H1 (cell line): ENCODE results near the gene RAPH1. TPM values are rescaled to one million over a fixed set of nuclear protein-coding genes. Genes with fewer than 3 reads are reported as not detected.

ENCODE experiments used
- CTCF ChIA-PET: fragments of 300-600 bp; sonication (Branson Sonifier 250); formaldehyde crosslinking; loops from one replicate; lab custom pipeline; 2021; ENCODE audit not compliant: partially characterized antibody; lab: Charles Lee
- POLR2A ChIA-PET: fragments of 300-600 bp; sonication (Branson Sonifier 250); formaldehyde crosslinking; loops from one replicate; lab custom pipeline; 2021; ENCODE audit warnings: inconsistent platforms; ENCODE audit not compliant: partially characterized antibody; lab: Charles Lee
- DNase-seq, 2 experiments: peaks; one replicate each; pipeline versions ENCODE4 v3.0.0 to v3.0.0-alpha.2; 2010 to 2022; ENCODE audit warnings: low spot score in 2 of 2, low read depth in 1 of 2, mixed read lengths in 1 of 2
- FAIRE-seq: peaks from 2 replicates; lab custom pipeline; 2011; peaks lifted over from hg19 to GRCh38; lab: Jason Lieb, UNC
- H2AFZ ChIP-seq: 2 replicates; pipeline ENCODE4 v1.8.1; 2012; ENCODE audit warnings: low read length, inconsistent platforms
- H2AK5ac ChIP-seq: 2 replicates; pipeline ENCODE4 v1.6.1; 2013; ENCODE audit warnings: low read depth, low read length
- H2BK120ac ChIP-seq: replicated peaks from 2 replicates; pipeline ENCODE3; 2013; ENCODE audit warnings: low read depth, low read length, inconsistent platforms
- H2BK12ac ChIP-seq: 2 replicates; pipeline ENCODE4 v1.6.1; 2013; ENCODE audit warnings: low read depth, low read length
- H2BK15ac ChIP-seq: 2 replicates; pipeline ENCODE4 v1.6.1; 2013; ENCODE audit warnings: low read length
- H2BK20ac ChIP-seq: 2 replicates; pipeline ENCODE4 v1.6.1; 2013; ENCODE audit warnings: low read length
- H2BK5ac ChIP-seq: 2 replicates; pipeline ENCODE4 v1.6.1; 2013; ENCODE audit warnings: low read depth, low read length
- H3K14ac ChIP-seq: 2 replicates; pipeline ENCODE4 v1.6.1; 2013; ENCODE audit warnings: inconsistent platforms; ENCODE audit not compliant: insufficient read length
- H3K18ac ChIP-seq: 2 replicates; pipeline ENCODE4 v1.6.1; 2013; ENCODE audit warnings: low read length; ENCODE audit errors: extremely low read depth
- H3K23ac ChIP-seq: 2 replicates; pipeline ENCODE4 v1.6.1; 2013; ENCODE audit warnings: inconsistent platforms; ENCODE audit not compliant: insufficient read length
- H3K23me2 ChIP-seq: 2 replicates; pipeline ENCODE4 v1.6.1; 2013; ENCODE audit warnings: low read depth, low read length
- H3K27ac ChIP-seq: 2 replicates; pipeline ENCODE4 v1.6.1; 2011; ENCODE audit warnings: low read depth, low read length, inconsistent platforms
- H3K27me3 ChIP-seq, 4 experiments: replicated peaks in 1 of 4; 1 replicate in 1 of 4; 2 replicates in 3 of 4; pipeline versions ENCODE4 v1.6.1 to v1.8.1; 2011 to 2013; ENCODE audit warnings: low read length in 3 of 4, mild to moderate bottlenecking in 3 of 4, inconsistent platforms in 2 of 4, mixed read lengths in 2 of 4, moderate library complexity in 1 of 4; ENCODE audit not compliant: control insufficient read depth in 3 of 4, insufficient read depth in 3 of 4; ENCODE audit errors: extremely low read depth in 1 of 4
- H3K36me3 ChIP-seq, 4 experiments: 2 replicates each; pipeline versions ENCODE4 v1.6.1 to v1.8.1; 2011 to 2013; ENCODE audit warnings: mild to moderate bottlenecking in 4 of 4, low read length in 3 of 4, moderate library complexity in 2 of 4, control low read depth in 1 of 4, inconsistent platforms in 1 of 4; ENCODE audit not compliant: insufficient read depth in 4 of 4, control insufficient read depth in 2 of 4
- H3K4ac ChIP-seq: replicated peaks from 2 replicates; pipeline ENCODE3; 2013; ENCODE audit warnings: low read length, low read depth, mixed read lengths, inconsistent platforms; ENCODE audit not compliant: insufficient read length
- H3K4me1 ChIP-seq, 4 experiments: replicated peaks in 1 of 4; 1 replicate in 1 of 4; 2 replicates in 3 of 4; pipeline versions ENCODE4 v1.6.1 to v1.8.1; 2011 to 2013; ENCODE audit warnings: low read length in 3 of 4, inconsistent platforms in 2 of 4, mixed read lengths in 1 of 4; ENCODE audit not compliant: insufficient read depth in 4 of 4, control insufficient read depth in 3 of 4
- H3K4me2 ChIP-seq, 2 experiments: 2 replicates each; pipeline versions ENCODE4 v1.6.1 to v1.8.1; 2011 to 2013; ENCODE audit warnings: low read depth in 2 of 2, low read length in 2 of 2, control low read depth in 1 of 2, inconsistent platforms in 1 of 2, mild to moderate bottlenecking in 1 of 2; ENCODE audit not compliant: insufficient read depth in 1 of 2
- H3K4me3 ChIP-seq, 4 experiments: fragments of 200-600, 300-600 bp in 1 of 4; sonication (generic), shearing (Covaris generic), sonication (Bioruptor Twin) in 1 of 4; 2 replicates each; pipeline versions ENCODE4 v1.5.1 to v1.8.1; 2011 to 2016; ENCODE audit warnings: low read length in 4 of 4, low read depth in 3 of 4, control low read depth in 2 of 4, inconsistent platforms in 2 of 4, mild to moderate bottlenecking in 2 of 4, mixed read lengths in 1 of 4, moderate library complexity in 1 of 4; ENCODE audit not compliant: insufficient read depth in 2 of 4; ENCODE audit errors: extremely low read depth in 1 of 4
- H3K56ac ChIP-seq: replicated peaks from 2 replicates; pipeline ENCODE3; 2013; ENCODE audit warnings: low read depth, mild to moderate bottlenecking, mixed read lengths, low read length, inconsistent platforms; ENCODE audit not compliant: insufficient read length
- H3K79me1 ChIP-seq: 2 replicates; pipeline ENCODE4 v1.6.1; 2013; ENCODE audit warnings: low read depth, low read length, control low read depth
- H3K79me2 ChIP-seq, 2 experiments: 2 replicates each; pipeline versions ENCODE4 v1.6.1 to v1.8.1; 2012 to 2013; ENCODE audit warnings: low read length in 2 of 2, mild to moderate bottlenecking in 2 of 2, inconsistent platforms in 1 of 2; ENCODE audit not compliant: insufficient read depth in 2 of 2, control insufficient read depth in 1 of 2
- H3K9ac ChIP-seq, 4 experiments: replicated peaks in 1 of 4; 1 replicate in 1 of 4; 2 replicates in 3 of 4; pipeline versions ENCODE4 v1.6.1 to v1.8.1; 2011 to 2013; ENCODE audit warnings: low read depth in 3 of 4, low read length in 3 of 4, control low read depth in 2 of 4, mild to moderate bottlenecking in 2 of 4, moderate library complexity in 2 of 4, inconsistent platforms in 1 of 4; ENCODE audit errors: extremely low read depth in 1 of 4
- H3K9me3 ChIP-seq, 2 experiments: 2 replicates each; pipeline versions ENCODE4 v1.6.1 to v1.8.1; 2012 to 2013; ENCODE audit warnings: mild to moderate bottlenecking in 2 of 2, moderate library complexity in 2 of 2, control low read depth in 1 of 2, inconsistent platforms in 1 of 2, low read depth in 1 of 2, low read length in 1 of 2, mixed read lengths in 1 of 2; ENCODE audit not compliant: insufficient read depth in 2 of 2
- H4K20me1 ChIP-seq, 2 experiments: replicated peaks in 1 of 2; 2 replicates each; pipeline versions ENCODE3 to v1.8.1; 2011 to 2013; ENCODE audit warnings: inconsistent platforms in 2 of 2, low read length in 2 of 2, mild to moderate bottlenecking in 1 of 2; ENCODE audit not compliant: insufficient read depth in 2 of 2, control insufficient read depth in 1 of 2
- H4K5ac ChIP-seq: 2 replicates; pipeline ENCODE4 v1.6.1; 2013; ENCODE audit warnings: low read length, low read depth, mixed read lengths, inconsistent platforms; ENCODE audit not compliant: insufficient read length
- H4K8ac ChIP-seq: 2 replicates; pipeline ENCODE4 v1.8.0; 2013; ENCODE audit warnings: mild to moderate bottlenecking, moderate library complexity, low read length, inconsistent platforms; ENCODE audit not compliant: insufficient read depth; ENCODE audit errors: extremely low read depth
- H4K91ac ChIP-seq: replicated peaks from 2 replicates; pipeline ENCODE3; 2013; ENCODE audit warnings: low read length, mixed read lengths, inconsistent platforms; ENCODE audit not compliant: insufficient read length
- CHD2 ChIP-seq: IDR thresholded peaks from 2 replicates; pipeline ENCODE4 v1.6.1; 2012; ENCODE audit warnings: low read length, improper control_type of control experiment
- CTBP2 ChIP-seq: IDR thresholded peaks from 2 replicates; pipeline ENCODE4 v1.7.0; 2011; ENCODE audit warnings: borderline replicate concordance, mild to moderate bottlenecking, moderate library complexity, mixed read lengths, low read length; ENCODE audit not compliant: insufficient read depth, insufficient read length
- EP300 ChIP-seq, 2 experiments: IDR thresholded peaks; 1 replicate in 1 of 2; 2 replicates in 1 of 2; pipeline ENCODE4 v1.6.1; 2011 to 2012; ENCODE audit warnings: low read depth in 2 of 2, low read length in 2 of 2, mild to moderate bottlenecking in 2 of 2, borderline replicate concordance in 1 of 2, inconsistent platforms in 1 of 2, moderate library complexity in 1 of 2
- GABPA ChIP-seq: IDR thresholded peaks from 2 replicates; pipeline ENCODE4 v1.6.1; 2011; ENCODE audit warnings: mild to moderate bottlenecking, low read length, moderate library complexity, borderline replicate concordance; ENCODE audit not compliant: insufficient read depth
- MAFK ChIP-seq: IDR thresholded peaks from 2 replicates; pipeline ENCODE4 v1.6.1; 2012; ENCODE audit warnings: low read depth, mild to moderate bottlenecking, improper control_type of control experiment, low read length
- RBBP5 ChIP-seq: IDR thresholded peaks from 2 replicates; pipeline ENCODE4 v1.7.1; 2012; ENCODE audit warnings: low read depth, mild to moderate bottlenecking, inconsistent platforms, low read length, moderate library complexity, borderline replicate concordance
- SRF ChIP-seq: IDR thresholded peaks from 2 replicates; pipeline ENCODE4 v1.6.1; 2011; ENCODE audit warnings: mild to moderate bottlenecking, low read depth, low read length, moderate library complexity
- WGBS, 2 experiments: shearing (Covaris generic) in 1 of 2; methylation state at CpG; one replicate each; pipeline versions ENCODE4 v1.1.6 to v1.1.7; 2013 to 2015; ENCODE audit warnings: low lambda C conversion rate in 2 of 2, mixed read lengths in 2 of 2, inconsistent platforms in 1 of 2, low coverage in 1 of 2, missing lambda C conversion rate in 1 of 2; ENCODE audit not compliant: insufficient replicate concordance in 2 of 2, insufficient coverage in 1 of 2, insufficient read length in 1 of 2; ENCODE audit errors: extremely low coverage in 1 of 2, missing lambda C conversion rate in 1 of 2; 5-methylcytosine and 5-hydroxymethylcytosine counted together
- polyA plus RNA-seq, 7 experiments: library from polyadenylated mRNA; depleted of rRNA in 3 of 7; stranded (reverse) in 5 of 7; unstranded in 2 of 7; fragments of >200 nt in 5 of 7; fragments of 200-250 nt in 2 of 7; gene quantifications; 1 replicate in 5 of 7; 2 replicates in 1 of 7; 4 replicates in 1 of 7; pipeline versions ENCODE4 v1.2.1 to v1.2.3, GENCODE V29; 2011 to 2013; ENCODE audit warnings: missing spikeins in 2 of 7, mixed read lengths in 2 of 7
- total RNA-seq: library from RNA; stranded (reverse); fragmentation: NEBNext Ultra II Directional; extraction: Animal tissue kit (Norgen Biotek cat#: 25700); gene quantifications from 2 replicates; pipeline ENCODE4 v1.2.1, GENCODE V29; 2021
- TF ChIP-seq, protein P1 (sequence below): IDR thresholded peaks from 2 replicates; pipeline ENCODE4 v1.6.1; 2011; ENCODE audit warnings: low read depth, mild to moderate bottlenecking, low read length; ENCODE audit not compliant: insufficient read depth
- TF ChIP-seq, protein P2 (sequence below): IDR thresholded peaks from 2 replicates; pipeline ENCODE4 v1.6.1; 2012; ENCODE audit warnings: low read length, inconsistent platforms

The RAPH1 gene
- total and polyA plus RNA-seq, 2 of the 8 experiments (the other 6 are each of a cell fraction or from before 2014, with no cell fraction given), result 3.8 to 27.4 TPM

DNA sequence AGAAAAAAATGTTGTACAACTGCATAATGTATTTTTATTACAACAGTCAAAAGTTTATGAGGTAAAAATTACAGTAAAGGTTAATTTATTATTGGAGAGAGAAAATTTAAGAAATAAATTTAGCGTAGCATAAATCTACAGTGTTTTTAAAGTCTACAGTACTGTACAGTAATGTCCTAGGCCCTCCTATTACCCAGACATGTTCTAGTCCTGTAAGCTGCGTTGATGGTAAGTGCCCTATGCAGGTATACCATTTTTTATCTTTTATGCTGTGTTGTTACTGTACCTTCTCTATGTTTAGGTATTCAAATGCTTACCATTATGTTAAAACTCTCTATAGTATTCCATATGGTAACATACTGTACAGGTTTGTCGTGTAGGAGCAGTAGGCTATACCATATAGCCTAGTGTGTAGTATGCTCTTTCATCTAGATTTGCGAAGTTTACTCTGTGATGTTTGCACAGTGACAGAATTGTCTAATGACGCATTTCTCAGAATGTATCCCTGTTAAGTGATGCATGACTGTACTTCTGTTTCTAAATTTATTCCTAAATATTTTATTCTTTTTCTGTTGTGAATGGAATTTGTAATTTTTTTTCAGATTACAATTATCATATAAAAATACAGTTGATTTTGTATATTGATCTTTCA, 182.4 kb downstream of the RAPH1 start:
- Histone ChIP-seq H3K27ac (no peak overlapping the region), H2AFZ (no peak overlapping the region), H4K5ac (no peak overlapping the region), H3K23me2 (no peaks in the 10 kb centered on the region), H3K56ac (no peak overlapping the region), H3K14ac (no peak overlapping the region), H3K79me2 (peaks cover 6 to 87% of the 10 kb centered on the region in 2 experiments), H3K4me1 (no peaks in the 10 kb centered on the region), H3K36me3 (peaks cover 0 to 5% (median 0%) of the 10 kb centered on the region in 4 experiments; a peak in 1 of 8 replicates), H3K79me1 (peaks cover 3% of the 10 kb centered on the region), H2AK5ac (no peak overlapping the region), H4K8ac (no peak overlapping the region), H2BK5ac (no peak overlapping the region), H2BK120ac (no peak overlapping the region), H3K9ac (no peak overlapping the region), H3K4me3 (no peak overlapping the region), H3K4ac (no peak overlapping the region), H3K9me3 (no peaks in the 10 kb centered on the region), H3K4me2 (no peak overlapping the region), H3K27me3 (no peaks in the 10 kb centered on the region), H2BK20ac (no peak overlapping the region), H4K20me1 (peaks cover 3 to 4% of the 10 kb centered on the region in 2 experiments), H4K91ac (no peak overlapping the region), H2BK12ac (no peak overlapping the region), H3K23ac (no peak overlapping the region), H2BK15ac (no peak overlapping the region), H3K18ac (no peak overlapping the region)
- FAIRE-seq (no peak), DNase-seq (no peak)
- ChIA-PET POLR2A (no interaction called here), CTCF (no interaction called here)
- 91 to 100% methylated on average over 1 to 5 of the region's 5 CpGs for WGBS, 2 experiments
- TF ChIP-seq RBBP5, result no peak
- no peak for TF ChIP-seq MAFK
- TF ChIP-seq CHD2, result no peak
- TF ChIP-seq SRF, result no peak
- TF ChIP-seq CTBP2, result no peak
- TF ChIP-seq, protein P1, sequence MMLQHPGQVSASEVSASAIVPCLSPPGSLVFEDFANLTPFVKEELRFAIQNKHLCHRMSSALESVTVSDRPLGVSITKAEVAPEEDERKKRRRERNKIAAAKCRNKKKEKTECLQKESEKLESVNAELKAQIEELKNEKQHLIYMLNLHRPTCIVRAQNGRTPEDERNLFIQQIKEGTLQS, result no peak
- TF ChIP-seq, protein P2, sequence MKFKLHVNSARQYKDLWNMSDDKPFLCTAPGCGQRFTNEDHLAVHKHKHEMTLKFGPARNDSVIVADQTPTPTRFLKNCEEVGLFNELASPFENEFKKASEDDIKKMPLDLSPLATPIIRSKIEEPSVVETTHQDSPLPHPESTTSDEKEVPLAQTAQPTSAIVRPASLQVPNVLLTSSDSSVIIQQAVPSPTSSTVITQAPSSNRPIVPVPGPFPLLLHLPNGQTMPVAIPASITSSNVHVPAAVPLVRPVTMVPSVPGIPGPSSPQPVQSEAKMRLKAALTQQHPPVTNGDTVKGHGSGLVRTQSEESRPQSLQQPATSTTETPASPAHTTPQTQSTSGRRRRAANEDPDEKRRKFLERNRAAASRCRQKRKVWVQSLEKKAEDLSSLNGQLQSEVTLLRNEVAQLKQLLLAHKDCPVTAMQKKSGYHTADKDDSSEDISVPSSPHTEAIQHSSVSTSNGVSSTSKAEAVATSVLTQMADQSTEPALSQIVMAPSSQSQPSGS, result no peak
- no peak for TF ChIP-seq GABPA
- no peak for TF ChIP-seq EP300 (IDR thresholded peaks at IDR 0.05; ENCODE audit: borderline replicate concordance in 1 of 2, low read depth in 2 of 2, low read length in 2 of 2)
